Midbrain (tissue), 1 donor: ENCODE measurements around the gene TIMM23.
A peak's percentile ranks its signal among the peaks of the same experiment; 100 is the strongest.
"Not testable (repeated sequence)": the region's sequence is repeated elsewhere in the genome, so short reads cannot be mapped to it uniquely, and the experiment has no call there.

Experiments used
- DNase-seq: peaks from one replicate; lab custom pipeline; 2025; lab: John Stamatoyannopoulos, UW

Gene TIMM23

DNA sequence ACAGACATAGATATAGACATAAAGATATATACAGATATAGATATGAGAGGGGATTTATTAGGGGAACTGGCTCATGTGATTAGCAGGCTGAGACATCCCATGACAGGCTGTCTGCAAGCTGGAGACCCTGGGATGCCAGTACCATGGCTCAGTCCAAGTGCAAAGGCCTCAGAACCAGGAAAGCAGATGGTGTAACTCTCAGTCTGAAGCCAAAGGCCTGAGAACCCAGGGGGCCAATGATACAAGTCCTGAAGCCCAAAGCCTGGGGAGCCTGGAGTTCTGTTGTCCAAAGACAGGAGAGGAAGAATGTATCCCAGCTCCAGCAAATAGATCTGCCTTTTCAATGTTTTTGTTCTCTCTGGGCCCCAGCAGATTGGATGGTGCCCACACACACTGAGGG, 52.7 kb downstream of the TIMM23 start:
- DNase-seq: no peak

DNA sequence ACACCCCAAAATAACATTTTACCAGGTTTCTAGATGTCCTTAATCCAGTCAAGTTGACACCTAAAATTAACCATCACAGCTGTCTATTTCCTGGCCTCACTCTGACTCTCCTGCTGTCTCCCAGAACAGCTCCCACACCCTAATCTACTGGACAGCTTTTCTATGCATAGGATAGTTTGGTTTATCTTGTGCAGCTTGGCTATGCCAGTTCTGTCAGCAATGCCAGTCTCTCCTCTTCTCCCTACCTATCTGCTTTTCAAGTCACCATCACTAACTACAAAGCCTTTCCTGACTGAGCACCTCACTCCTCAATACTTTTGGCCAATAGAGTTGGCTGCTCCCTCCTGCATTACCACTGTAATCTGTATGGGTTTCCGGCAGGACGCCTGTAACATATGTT, 53.1 kb downstream of the TIMM23 start:
- no peak for DNase-seq

GRCh38 chr10:46026106-46026505, 53.8 kb downstream of the TIMM23 start:
- no peak for DNase-seq

- DNase-seq: peak; percentile 21
Observed at GRCh38 chr10:46028584-46029460, 56.5 kb downstream of the TIMM23 start.

- no peak for DNase-seq
Observed at GRCh38 chr10:46029461-46030030, 57.3 kb downstream of the TIMM23 start.

GRCh38 chr10:46030091-46030937, 58.0 kb downstream of the TIMM23 start, which contains the start of gene NCOA4:
NCOA4 (minus strand) TSS chr10:46030623; CDS start chr10:46016680, 13,943 bp downstream.
- DNase-seq: peak; percentile 95

- no peak for DNase-seq
Observed at GRCh38 chr10:46031648-46032532, 59.6 kb downstream of the TIMM23 start.

- DNase-seq: no peak
Observed at GRCh38 chr10:46033602-46034011, 61.3 kb downstream of the TIMM23 start.

- no peak for DNase-seq
Observed at GRCh38 chr10:46035923-46036849, 63.9 kb downstream of the TIMM23 start.

DNA sequence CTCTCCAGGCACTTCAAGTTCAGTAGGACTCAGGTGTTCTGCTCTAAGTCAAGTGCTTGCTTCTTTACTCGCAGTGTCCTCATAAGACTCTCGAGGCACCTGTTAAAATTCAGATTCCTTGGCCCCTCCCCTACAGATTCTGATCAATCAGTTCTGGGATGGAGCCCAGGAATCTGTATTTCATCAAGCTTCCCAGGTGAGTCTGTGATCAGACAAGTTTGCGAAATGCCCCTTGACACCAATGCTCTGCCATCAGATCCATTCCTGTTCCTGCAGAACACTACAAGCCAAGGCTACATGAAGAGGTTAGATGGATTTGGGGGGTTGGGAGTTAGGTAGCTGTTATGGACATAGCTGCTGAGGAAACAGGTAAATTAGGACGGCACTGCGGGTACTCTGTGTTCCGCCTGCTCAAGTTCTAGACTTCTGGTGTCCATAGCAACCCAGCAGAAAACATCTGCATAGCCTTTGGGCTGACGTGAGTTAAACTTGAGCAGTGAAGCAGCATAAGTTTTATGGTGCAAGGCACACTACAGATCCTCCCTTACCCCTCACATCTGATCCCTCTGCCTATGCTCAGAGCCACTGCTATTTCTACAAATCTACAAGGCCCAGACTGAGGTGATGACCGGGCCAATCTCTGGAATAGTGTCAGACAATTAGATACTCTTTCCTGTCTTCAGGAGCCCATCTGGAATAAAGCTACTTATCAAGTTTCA, 65.0 kb downstream of the TIMM23 start:
- no peak for DNase-seq

DNA sequence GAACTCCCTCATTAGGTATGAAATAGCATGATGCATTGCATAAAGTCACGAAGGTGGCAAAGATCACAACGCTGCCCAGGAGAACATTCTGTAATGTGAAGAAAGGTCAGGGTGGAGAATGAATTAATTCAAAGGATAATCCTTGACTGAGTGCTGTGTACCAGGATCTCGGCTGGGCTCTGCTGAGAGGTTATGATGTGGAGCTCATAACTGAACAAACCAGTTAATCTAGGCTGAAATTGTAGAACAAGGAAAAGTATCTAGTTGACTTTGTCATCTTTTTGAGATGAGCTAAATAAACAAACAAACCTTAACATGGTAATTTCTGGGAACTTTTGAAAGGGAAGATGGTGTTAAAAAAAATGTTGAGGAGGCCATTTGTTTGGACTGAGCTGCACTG, 67.7 kb downstream of the TIMM23 start:
- no peak for DNase-seq

- no peak for DNase-seq
Observed at GRCh38 chr10:46042527-46042926, 70.2 kb downstream of the TIMM23 start.

GRCh38 chr10:46046261-46046660, 74.0 kb downstream of the TIMM23 start, which contains the start of gene MSMB:
MSMB (minus strand) TSS chr10:46046269; CDS start chr10:46046237, 32 bp downstream.
- no peak for DNase-seq

DNA sequence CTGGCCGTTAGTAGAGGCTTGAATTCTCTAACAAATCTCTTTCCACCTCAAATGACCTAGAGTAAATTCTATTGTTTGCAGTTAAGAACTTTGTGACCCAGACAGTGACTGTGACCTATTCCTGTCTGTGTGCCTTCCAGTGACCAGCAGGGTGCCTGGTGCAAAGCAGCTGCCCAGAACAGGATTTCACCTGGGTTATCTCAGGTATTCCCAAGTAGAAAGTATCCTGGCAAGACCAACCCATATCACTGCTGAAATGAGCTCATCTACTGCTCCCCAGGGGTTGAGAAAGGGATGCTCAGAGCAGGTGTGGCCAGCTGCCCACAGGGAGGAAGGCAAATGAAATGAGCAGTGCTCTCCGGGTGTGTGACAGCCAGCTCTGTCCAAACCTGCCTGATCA, 75.9 kb downstream of the TIMM23 start:
- DNase-seq: no peak

DNA sequence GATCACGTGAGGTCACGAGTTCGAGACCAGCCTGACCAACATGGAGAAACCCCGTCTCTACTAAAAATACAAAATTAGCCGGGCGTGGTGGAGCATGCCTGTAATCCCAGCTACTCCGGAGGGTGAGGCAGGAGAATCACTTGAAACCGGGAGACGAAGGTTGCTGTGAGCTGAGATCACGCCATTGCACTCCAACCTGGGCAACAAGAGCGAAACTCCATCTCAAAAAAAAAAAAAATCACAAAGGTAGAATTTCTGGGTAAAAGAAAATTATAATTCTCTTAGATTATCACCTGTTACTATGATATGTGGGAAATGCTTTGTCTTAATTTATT, 77.2 kb downstream of the TIMM23 start:
- not testable (repeated sequence) for DNase-seq

DNA sequence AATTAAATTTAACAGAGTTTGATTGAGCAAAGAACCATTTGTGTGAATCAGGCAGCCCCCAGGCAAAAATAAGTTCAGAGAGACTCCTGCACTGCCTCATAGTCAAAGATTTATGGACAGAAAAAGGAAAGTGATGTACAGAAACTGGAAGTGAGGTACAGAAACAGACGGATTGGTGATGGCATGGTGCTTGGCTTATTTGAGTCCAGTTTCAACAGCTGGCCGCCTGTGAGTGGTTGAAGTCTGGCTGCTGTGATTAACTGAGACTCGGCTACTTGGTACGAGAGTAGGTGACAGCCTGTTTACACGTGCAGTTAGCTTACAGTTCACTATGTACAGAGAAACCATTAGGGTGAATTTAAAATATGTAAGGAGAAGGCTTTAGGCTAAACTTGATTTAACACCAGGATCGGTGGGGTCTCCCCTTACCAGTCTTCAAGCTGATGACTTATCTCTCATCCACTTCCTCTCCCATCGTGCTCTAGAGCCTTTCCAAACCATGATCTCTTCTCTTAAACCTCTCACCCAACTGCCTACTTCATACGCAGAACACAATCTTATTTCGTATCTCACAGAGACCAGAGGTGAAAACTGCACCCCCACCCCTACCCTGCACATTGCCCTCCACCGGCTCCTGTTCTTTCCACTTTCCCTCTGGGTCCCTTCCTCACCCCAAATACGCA, 78.8 kb downstream of the TIMM23 start:
- DNase-seq: no peak

- DNase-seq: no peak
Observed at GRCh38 chr10:46052057-46052790, 79.9 kb downstream of the TIMM23 start.

DNA sequence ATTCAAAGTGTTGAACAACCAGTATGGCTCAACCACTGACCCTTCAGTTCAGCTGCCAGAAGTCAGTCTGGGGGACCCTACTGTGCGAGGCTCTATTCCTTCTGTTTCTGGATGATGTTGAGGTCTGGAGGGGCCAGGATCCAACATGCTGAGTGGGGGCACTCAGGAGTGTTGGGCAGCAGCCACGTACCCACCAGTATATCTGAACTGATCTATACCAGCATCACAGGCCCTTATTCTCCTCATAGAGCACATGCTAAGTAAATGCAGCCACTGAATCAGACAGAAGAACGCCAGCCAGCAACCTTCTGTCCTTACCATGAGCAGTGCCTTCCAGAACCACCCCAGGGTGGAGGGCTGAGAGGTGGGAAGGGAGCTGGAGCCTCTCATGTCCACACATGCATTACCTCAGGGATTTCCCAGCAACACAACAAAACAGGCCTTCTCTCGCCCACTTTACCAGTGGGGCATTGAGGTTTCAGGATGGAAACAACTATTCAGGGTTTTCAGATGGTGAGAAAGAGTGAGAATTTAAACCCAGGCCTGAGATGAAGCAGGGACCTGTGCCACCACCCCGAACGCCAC, 80.6 kb downstream of the TIMM23 start:
- no peak for DNase-seq
